HPDE6-E6E7 (cell line): ENCODE results near the gene LRRC31.

Experiments
- DNase-seq: peaks from one replicate; pipeline ENCODE4 v3.0.0; 2011; ENCODE audit warnings: missing footprints; ENCODE audit errors: extremely low spot score

The LRRC31 gene

DNA sequence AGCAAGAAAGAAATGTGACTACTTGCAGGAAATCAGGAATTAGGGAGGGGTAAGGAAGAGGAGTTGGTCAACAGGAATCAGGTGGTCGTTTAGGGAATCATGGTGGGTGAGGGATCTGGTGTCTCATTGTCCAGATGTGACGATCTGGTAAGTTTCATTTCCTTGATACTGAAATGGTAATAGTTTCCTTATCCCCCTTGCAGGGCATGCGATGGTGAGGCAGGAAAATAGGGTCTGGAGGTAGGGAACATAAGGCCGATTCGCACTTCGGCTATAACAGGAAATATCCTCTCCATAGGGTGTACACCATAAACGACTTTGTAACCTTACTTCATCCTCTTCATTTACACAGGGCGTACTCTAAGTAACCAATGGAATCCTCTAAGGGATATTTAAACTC, 56.5 kb downstream of the LRRC31 start:
- no peak for DNase-seq

DNA sequence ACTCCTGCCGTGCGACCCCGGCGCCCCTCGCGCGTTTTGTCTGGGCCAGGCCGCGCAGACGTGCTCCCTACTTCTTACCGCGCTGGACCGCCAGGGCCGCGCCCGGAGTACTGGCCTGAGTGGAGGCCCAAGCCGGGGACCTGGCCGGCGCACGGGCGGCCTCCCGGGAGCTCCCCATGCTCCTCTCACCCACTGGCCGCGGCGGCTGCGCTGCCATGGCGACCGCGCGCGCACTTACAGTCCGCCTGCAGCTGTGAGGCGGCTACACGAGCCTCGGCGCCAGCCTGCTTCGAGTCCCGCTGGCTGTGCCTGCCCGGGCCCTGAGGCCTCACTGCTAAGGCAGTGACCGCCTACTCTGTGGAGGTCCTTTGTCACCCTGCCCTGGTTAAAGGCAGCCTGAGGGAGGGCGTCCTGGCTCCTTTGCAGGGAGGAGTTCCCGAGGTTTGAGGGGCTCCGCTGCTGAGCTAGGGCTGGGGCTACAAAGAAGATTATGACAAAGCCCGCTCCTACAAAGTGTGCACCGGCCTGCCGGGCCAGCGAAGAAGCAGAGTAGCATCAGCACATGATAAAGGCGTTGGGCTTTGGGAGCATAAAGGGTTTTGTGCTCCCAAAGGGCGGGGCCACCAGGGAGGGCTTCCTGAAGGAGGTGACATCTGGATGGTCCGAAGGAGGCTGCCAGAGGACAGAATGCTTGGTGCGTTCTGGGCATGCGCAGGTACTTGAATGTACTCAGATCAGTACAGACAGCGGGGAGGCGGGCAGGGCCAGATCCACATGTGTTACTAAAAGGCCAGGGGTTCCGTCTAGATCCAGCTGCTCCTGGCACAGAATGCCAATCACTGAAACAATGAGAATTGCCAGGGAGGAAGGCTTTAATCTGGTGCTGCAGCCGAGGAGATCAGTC, 57.2 kb downstream of the LRRC31 start, which contains the start of the genes LRRC34 and LRRIQ4:
Gene LRRC34, minus strand, starts transcription at position 573 of the 904 bp plus-strand sequence. Its CDS starts 356 bp downstream, at position 217.
Gene LRRIQ4, plus strand, starts transcription at position 539 of the 904 bp plus-strand sequence. CDS start 9,052 bp downstream, outside the sequence.
- DNase-seq: no peak

DNA sequence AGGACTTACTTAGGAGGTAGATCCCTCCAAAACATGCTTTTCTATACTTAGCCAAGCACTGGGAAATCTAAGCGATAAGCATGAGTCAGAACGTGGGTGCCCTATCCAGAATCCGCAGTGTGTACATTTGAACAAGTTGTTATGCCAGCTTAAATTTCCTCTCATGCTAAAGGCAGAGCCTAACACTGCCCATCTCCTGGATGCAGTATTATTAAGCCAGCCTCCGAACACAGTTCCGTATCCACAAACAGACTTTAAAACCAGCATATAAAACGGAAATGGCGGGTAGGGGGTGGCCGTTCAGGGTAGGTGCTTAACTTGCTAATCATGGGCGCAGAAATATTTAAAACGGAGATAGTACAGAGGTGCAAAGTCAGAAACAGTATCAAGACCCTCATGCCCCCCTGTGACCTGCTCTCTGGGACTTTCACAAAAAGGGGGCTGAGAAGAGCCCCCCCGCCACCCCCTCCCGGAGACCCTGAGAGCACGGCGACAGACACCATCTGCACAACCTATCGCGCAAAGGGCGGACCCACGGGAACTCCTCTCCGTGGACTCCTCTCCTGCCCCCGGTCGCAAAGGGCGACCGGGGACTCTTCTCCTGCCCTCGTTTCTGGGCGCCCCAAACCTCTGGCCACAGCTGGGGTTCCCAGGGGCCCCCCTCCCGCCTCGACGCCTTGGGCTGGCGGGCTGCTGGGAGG, 58.0 kb downstream of the LRRC31 start:
- no peak for DNase-seq

DNA sequence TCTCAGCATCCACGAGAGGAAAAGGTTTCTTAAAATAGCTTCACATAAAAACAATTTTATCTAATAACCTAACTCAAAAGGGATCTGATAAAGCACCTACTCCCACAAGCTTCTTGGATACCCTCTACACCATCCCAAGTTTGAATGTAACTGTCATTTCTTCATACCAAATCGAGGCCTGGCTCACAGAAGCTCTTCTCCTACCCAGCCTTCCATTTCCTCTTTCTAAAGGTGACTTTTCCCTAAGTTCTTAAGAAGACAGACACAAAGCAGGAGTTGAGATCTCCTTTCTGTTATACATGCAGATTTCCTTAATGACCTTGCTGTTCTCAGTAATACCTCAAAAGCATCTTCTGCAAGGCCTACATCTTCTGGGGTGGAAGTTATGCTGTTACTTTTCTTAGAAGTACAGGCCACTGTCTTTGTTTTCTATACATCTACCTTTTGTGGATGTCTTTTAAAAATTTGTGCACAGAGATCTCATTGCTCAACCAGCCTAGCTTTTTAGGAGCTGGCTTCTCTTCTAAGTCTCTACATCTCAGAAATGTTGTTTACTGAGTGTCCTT, 60.4 kb downstream of the LRRC31 start:
- no peak for DNase-seq

DNA sequence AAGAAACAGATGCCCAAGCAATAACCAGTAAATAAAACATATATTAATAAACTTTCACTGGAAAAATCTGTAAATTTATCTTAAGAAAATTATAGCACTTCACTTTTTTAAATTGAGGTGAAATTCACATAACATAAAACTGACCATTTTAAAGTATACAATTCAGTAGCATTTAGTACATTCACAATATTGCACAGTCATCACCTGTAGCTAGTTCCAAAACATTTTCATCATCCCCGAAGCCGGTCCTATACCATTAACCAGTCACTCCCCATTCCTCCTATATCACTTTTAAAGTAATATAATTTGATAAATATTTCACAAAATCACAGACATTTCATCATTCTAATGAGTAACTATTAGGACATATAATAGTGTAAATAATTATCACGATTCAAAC, 65.1 kb downstream of the LRRC31 start:
- no peak for DNase-seq

DNA sequence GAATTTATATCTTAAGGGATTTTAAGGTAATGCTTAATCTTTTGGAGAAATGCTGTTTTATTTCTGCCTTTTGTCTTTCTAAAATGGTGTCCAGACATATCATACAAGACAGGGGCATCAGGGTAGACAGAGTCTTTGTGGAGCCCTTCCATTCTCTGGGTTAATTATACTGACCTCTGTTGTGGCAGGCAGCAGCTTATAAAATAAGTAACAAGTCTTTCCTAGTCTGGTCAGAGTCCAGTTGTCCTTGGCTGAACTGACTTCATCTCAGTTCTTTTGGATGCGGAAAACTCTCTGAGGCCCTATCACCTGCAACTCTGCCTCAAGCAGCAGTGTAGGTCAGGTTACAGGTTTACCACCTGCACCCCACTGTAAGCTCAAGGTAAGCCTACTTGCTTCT, 77.4 kb downstream of the LRRC31 start:
- DNase-seq: no peak

DNA sequence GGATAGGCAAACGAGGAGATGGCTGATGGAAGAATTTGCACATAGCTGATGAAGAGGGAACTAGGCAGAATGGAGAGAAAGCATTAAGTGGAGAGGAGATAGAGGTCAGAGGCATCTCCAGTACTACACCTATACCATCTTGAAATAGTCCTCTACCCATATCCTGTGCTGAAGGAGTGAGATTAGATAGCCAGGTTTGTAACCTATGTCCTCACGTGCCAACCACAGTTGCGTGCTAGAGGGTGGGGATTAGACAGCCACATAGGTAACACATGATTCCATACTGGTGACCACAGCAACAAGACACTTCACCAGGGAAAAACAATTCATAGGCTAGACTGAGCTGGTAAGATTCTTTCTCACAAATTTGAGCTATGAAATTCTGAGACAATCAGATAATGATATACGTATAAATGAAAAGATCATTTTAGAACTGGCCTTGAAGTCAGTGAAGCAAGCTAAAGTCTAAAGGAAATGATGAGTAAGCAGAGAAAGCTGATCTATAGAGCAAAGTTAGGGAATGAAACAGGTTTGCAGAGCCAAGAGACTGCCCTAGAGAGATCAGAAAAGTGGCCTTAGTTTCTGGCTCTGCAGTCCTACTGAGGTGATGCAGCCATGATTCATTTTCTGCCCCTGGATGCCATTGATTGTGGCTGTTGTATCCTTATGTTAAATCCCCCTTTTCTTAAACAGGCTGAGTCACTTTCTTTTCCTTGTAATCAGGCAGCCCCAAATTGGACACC, 78.9 kb downstream of the LRRC31 start:
- DNase-seq: no peak

DNA sequence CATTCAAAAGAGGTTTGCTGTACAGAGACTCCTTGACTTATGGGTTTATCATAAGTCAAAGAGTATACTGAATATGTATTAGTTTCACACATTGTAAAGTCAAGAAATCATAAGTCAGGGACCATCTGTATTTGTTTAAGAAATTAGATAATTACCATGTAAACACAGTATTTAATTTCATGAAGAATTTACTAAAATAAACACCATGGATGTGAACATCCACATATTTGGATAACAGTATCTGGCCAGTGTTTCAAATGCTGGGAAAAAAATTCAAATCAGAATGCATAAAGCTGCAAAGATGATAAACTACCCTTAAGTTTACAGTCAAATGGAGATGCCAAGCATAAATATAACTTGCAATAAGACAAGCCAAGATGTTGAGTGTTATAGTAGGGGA, 79.5 kb downstream of the LRRC31 start:
- DNase-seq: no peak
